SH-SY5Y (cell line): ENCODE measurements around the gene EPG5.

Experiments used
- GATA2 ChIP-seq: IDR thresholded peaks from 2 replicates; pipeline ENCODE4 v1.6.1; 2011; ENCODE audit warnings: mild to moderate bottlenecking, low read depth, low read length
- GATA3 ChIP-seq: IDR thresholded peaks from 2 replicates; pipeline ENCODE4 v1.6.1; 2011; ENCODE audit warnings: low read depth, mild to moderate bottlenecking, low read length, moderate library complexity

GRCh38 chr18:45801416-45802004, 165.6 kb downstream of the EPG5 start:
- no peak for TF ChIP-seq GATA2
- TF ChIP-seq GATA3 = no peak
